ENCODE results near the gene DGKG. TPM values are rescaled to one million over a fixed set of nuclear protein-coding genes. Genes with fewer than 3 reads are reported as not detected.

DGKG gene
- polyA plus RNA-seq, 1 donor (not counting 4 experiments of a cell fraction or from before 2014, with no cell fraction given) = 0.22 TPM

DNA sequence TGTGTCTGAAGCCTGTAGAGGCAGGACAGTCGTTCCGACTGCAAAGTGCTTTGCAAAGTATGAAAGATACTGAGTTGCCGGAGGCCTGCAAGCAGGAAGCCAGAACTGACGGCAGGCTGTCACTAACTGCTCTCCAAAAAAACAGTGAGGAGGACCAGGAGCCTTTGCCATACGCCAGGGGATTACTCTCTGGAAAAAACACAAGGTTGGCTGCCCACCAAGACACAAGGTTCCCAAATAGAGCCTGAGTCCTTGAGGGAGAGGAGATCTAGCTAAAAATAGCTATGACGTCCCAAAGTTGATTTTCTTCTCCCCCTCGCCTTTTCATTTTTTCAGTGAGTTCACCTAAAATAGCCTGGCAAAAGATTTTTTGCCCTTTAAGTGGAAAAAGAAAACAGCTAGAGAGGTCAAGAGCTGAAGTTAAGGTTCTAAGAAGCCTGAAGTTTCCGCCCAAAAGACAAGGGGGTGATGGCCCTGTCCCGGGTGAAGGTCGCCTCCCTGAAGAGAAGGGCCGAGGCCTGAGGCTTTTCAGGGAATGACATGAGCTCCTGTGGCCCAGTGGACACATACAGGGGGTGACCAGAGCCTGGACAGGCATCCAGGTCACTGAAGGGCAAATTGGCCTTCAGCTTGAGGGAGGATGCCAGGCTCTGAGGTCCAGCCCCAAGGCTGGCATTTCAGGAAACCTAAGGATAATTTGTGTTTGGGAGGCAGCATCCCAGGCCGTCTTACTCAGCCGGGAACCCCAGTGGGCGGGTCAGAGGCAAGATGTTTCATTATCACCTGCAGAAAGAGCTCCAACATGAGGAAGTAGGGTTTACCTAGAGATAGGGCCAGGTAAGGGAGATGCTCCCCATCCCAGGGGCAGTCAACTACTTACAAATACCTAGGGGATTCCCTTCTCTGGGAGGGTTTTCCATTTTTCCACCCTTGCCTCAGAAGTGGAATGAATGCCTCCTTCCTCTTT is 44.9 kb upstream of the DGKG start:
- DNase-seq (ENCODE audit: low read depth, low spot score) = no peak
- no peaks in the 10 kb centered on the region for H3K9me1 ChIP-seq (ENCODE audit: control insufficient read depth, extremely low read depth, insufficient read depth, low read length)
- no peaks in the 10 kb centered on the region for H3K79me2 ChIP-seq (ENCODE audit: control insufficient read depth, insufficient read depth, low read length)
- no peak for TF ChIP-seq CTCF (optimal IDR thresholded peaks at IDR 0.05 in 1 of 3, IDR thresholded peaks at IDR 0.05 in 1 of 3, conservative IDR thresholded peaks at IDR 0.05 in 1 of 3; ENCODE audit: extremely low read depth in 1 of 3, insufficient read depth in 2 of 3, low read length in 3 of 3)
- TF ChIP-seq EZH2 (IDR thresholded peaks at IDR 0.05; ENCODE audit: low read length) = no peak
- no peak overlapping the region for H3K27ac ChIP-seq (ENCODE audit: control insufficient read depth, insufficient read depth, low read length)
- no peaks in the 10 kb centered on the region for H3K9me3 ChIP-seq (ENCODE audit: control insufficient read depth, low read depth, low read length)
- dilution Hi-C loops (cut with MboI; ENCODE audit: extremely low pct_ligation_motif_present, low sequenced_read_pairs) = no loop called here
- H3K4me3 ChIP-seq (ENCODE audit: control insufficient read depth in 2 of 3, extremely low read depth in 1 of 3, insufficient read depth in 2 of 3, low read depth in 1 of 3, low read length in 3 of 3) = no peak overlapping the region
- no peak for FAIRE-seq
- no peak overlapping the region for H3K4me2 ChIP-seq (ENCODE audit: control insufficient read depth, extremely low read depth, insufficient read depth, low read depth, low read length)
- no peak overlapping the region for H2AFZ ChIP-seq (ENCODE audit: control insufficient read depth, low read length)
- H3K36me3 ChIP-seq (ENCODE audit: control insufficient read depth in 2 of 2, extremely low read depth in 1 of 2, insufficient read depth in 2 of 2, low read length in 2 of 2) = no peaks in the 10 kb centered on the region
- no peak overlapping the region for H3K9ac ChIP-seq (ENCODE audit: control insufficient read depth, extremely low read depth, insufficient read depth, low read length)
- H4K20me1 ChIP-seq (ENCODE audit: control insufficient read depth, extremely low read depth, insufficient read depth, low read length) = no peaks in the 10 kb centered on the region
- H3K27me3 ChIP-seq (ENCODE audit: control insufficient read depth, extremely low read depth, insufficient read depth, low read length) = peaks cover 8% of the 10 kb centered on the region
- H3K4me1 ChIP-seq (ENCODE audit: control insufficient read depth, extremely low read depth, insufficient read depth, low read length) = peaks cover 4% of the 10 kb centered on the region

DNA sequence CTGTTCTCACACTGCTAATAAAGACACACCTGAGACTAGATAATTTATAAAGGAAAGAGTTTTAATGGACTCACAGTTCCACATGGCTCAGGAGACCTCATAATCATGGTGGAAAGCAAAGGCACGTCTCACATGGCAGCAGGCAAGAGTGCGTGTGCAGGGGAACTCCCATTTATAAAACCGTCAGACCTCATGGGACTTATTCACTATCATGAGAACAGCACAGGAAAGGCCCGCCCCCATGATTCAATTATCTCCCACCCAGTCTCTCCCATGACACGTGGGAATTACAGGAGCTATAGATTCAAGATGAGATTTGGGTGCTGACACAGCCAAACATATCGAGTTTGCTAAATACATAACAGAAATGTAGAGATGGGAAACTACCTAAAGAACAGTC is 39.5 kb upstream of the DGKG start:
- FAIRE-seq (no peak), DNase-seq (ENCODE audit: low read depth, low spot score) (no peak)
- TF ChIP-seq EZH2 (IDR thresholded peaks at IDR 0.05; ENCODE audit: low read length) (no peak), CTCF (optimal IDR thresholded peaks at IDR 0.05 in 1 of 3, IDR thresholded peaks at IDR 0.05 in 1 of 3, conservative IDR thresholded peaks at IDR 0.05 in 1 of 3; ENCODE audit: extremely low read depth in 1 of 3, insufficient read depth in 2 of 3, low read length in 3 of 3) (no peak)
- dilution Hi-C loops (cut with MboI; ENCODE audit: extremely low pct_ligation_motif_present, low sequenced_read_pairs) = no loop called here
- Histone ChIP-seq H3K36me3 (ENCODE audit: control insufficient read depth in 2 of 2, extremely low read depth in 1 of 2, insufficient read depth in 2 of 2, low read length in 2 of 2) (no peaks in the 10 kb centered on the region), H3K4me3 (ENCODE audit: control insufficient read depth in 2 of 3, extremely low read depth in 1 of 3, insufficient read depth in 2 of 3, low read depth in 1 of 3, low read length in 3 of 3) (no peak overlapping the region), H3K27me3 (ENCODE audit: control insufficient read depth, extremely low read depth, insufficient read depth, low read length) (peaks cover 5% of the 10 kb centered on the region), H3K4me1 (ENCODE audit: control insufficient read depth, extremely low read depth, insufficient read depth, low read length) (no peaks in the 10 kb centered on the region), H3K79me2 (ENCODE audit: control insufficient read depth, insufficient read depth, low read length) (no peaks in the 10 kb centered on the region), H3K27ac (ENCODE audit: control insufficient read depth, insufficient read depth, low read length) (no peak overlapping the region), H4K20me1 (ENCODE audit: control insufficient read depth, extremely low read depth, insufficient read depth, low read length) (no peaks in the 10 kb centered on the region), H3K9ac (ENCODE audit: control insufficient read depth, extremely low read depth, insufficient read depth, low read length) (no peak overlapping the region), H3K9me3 (ENCODE audit: control insufficient read depth, low read depth, low read length) (no peaks in the 10 kb centered on the region), H2AFZ (ENCODE audit: control insufficient read depth, low read length) (no peak overlapping the region), H3K9me1 (ENCODE audit: control insufficient read depth, extremely low read depth, insufficient read depth, low read length) (no peaks in the 10 kb centered on the region), H3K4me2 (ENCODE audit: control insufficient read depth, extremely low read depth, insufficient read depth, low read depth, low read length) (no peak overlapping the region)

Measured in keratinocyte (primary cell).